C4-2B (cell line): ENCODE measurements around the gene EN2.
"Not testable (repeated sequence)": the region's sequence is repeated elsewhere in the genome, so short reads cannot be mapped to it uniquely, and the experiment has no call there.

Source experiments
- H3K27ac ChIP-seq: fragments of 450-650 bp; 2 replicates; pipeline ENCODE4 v1.5.1; 2017
- CTCF ChIP-seq: fragments of 450-650 bp; conservative IDR thresholded peaks from 2 replicates; pipeline ENCODE4 v1.5.1; 2017; ENCODE audit warnings: mild to moderate bottlenecking
- ZFX ChIP-seq: fragments of 450-650 bp; IDR thresholded peaks from 2 replicates; pipeline ENCODE4 v1.6.1; 2017

Gene EN2

GRCh38 chr7:155438777-155439176 is 19.2 kb upstream of the EN2 start:
- TF ChIP-seq CTCF = no peak
- TF ChIP-seq ZFX = no peak
- H3K27ac ChIP-seq = no peak overlapping the region

- no peak for TF ChIP-seq CTCF
- no peak for TF ChIP-seq ZFX
- H3K27ac ChIP-seq = no peak overlapping the region
These were observed 18.5 kb upstream of the EN2 start for GRCh38 chr7:155439311-155440017.

- no peak overlapping the region for H3K27ac ChIP-seq
- no peak for TF ChIP-seq CTCF
- TF ChIP-seq ZFX = no peak
These were observed 17.9 kb upstream of the EN2 start for GRCh38 chr7:155440018-155440410.

GRCh38 chr7:155441856-155442255 is 16.1 kb upstream of the EN2 start:
- no peak for TF ChIP-seq ZFX
- no peak for TF ChIP-seq CTCF
- H3K27ac ChIP-seq = no peak overlapping the region

- no peak overlapping the region for H3K27ac ChIP-seq
- no peak for TF ChIP-seq CTCF
- TF ChIP-seq ZFX = no peak
These were observed 13.2 kb upstream of the EN2 start for GRCh38 chr7:155444746-155445145.

GRCh38 chr7:155445606-155446005 is 12.3 kb upstream of the EN2 start:
- not testable (repeated sequence) for H3K27ac ChIP-seq

- no peak overlapping the region for H3K27ac ChIP-seq
- TF ChIP-seq ZFX (no peak), CTCF (no peak)
These were observed 10.3 kb upstream of the EN2 start for GRCh38 chr7:155447603-155448002.

GRCh38 chr7:155448632-155449007 is 9.3 kb upstream of the EN2 start:
- no peak overlapping the region for H3K27ac ChIP-seq
- TF ChIP-seq ZFX (no peak), CTCF (no peak)
